Hematopoietic multipotent progenitor cell treated with erythropoietin and hydrocortisone succinate and interleukin-3 and kit ligand, for 15 days (in vitro differentiated cells): ENCODE measurements around the gene C1orf56.

Source experiments
- DNase-seq: peaks from one replicate; pipeline ENCODE4 v3.0.0-alpha.2; 2015; ENCODE audit warnings: low spot score

Gene C1orf56

DNA sequence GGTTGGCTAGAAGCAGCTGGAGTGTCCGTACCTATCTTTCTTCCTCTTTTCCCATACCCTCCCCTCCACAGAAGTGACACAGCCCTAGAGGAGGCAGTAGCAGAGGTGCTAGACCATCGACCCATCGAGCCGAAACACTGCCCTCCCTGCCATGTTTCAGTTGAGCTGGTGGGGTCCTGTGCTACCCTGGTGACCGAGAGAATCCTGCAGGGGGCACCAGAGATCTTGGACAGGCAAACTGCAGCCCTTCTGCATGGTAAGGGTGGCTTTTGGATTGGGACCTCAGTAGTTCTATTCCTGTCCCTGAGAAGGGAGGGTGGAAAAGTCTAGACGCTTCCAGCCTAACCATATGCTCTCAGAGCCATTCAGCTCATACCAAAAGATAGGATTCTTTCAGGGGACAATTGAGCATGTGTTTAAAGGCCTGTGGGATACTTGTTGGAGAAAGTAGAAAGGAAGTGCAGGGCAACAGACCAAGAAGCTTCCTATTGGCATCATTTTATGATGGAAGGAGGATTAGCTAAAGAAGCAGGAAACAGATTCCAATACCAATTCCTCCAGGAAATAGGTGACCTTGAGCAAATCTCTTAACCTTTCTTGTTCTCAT is 22.9 kb upstream of the C1orf56 start:
- DNase-seq: peak; percentile 78

DNA sequence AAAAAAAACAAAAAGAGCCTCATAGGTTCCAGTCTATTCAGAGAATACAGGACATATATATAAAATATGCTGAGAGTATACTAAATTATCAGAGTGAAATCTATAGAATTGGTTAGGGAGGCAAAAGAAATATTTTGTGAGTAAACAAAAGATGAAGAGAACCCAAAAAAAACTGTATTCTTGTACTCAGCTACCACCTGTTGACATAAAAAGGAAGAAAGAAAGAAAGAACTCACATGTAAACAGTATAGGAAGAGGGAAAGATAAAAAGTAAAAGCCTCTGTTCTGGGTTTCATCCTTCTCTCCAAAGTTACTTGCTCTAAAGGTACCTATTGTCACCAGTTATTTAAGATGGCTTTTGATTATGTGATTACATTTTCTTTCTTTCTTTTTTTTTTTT is 21.1 kb upstream of the C1orf56 start:
- no peak for DNase-seq

DNA sequence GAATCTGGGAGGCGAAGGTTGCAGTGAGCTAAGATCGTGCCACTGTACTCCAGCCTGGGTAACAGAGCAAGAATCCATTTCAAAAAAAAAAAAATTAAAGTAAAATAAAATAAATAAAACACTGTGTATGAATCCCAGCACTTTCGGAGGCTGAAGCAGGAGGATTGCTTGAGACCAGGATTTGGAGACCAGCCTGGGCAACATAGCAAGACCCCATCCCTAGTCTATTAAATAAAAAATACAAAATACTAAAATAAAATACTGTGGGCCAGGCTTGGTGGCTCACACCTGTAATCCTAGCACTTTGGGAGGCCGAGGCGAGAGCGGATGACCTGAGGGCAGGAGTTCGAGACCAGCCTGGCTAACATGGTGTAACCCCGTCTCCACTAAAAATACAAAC is 15.4 kb upstream of the C1orf56 start:
- no peak for DNase-seq

DNA sequence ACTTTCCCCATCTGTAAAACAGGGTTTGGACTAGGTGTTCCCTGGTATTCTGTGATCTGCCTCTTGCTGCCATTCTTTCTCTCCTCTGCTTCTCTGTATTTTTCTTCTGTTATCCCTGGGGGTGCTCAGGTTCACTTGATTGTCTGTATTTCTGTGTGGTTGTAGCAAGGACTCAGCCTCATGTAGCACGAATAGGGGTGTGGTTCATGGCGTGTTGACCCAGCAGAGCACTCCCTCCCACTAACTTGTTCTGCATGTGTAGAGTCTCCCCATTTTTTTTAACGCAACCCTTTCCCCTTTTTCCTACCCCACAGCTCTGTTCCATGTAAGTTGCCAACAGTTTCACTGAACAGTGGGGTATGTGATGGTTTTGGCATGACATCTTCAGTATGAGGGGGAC is 12.4 kb upstream of the C1orf56 start:
- no peak for DNase-seq

DNA sequence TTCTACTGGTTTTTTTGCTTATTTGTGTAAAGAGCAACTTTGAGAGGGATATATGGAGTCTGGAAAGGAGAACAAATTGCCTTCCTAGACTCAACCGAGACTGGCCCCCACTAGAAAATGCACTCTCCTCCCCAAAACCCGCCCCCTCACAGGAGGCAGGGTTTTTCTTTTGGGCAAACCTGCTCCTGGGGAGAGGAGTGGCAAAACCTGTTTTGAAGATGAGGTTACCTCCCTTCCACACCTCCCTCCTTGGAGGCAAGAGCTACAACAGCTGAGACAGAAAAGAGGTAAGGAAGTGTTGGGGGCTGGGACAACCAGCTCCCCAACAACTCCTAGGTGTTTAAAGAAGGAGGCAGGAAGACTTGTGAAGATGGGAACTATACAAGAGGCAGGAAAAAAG is 11.2 kb upstream of the C1orf56 start, which contains the start of gene BNIPL:
BNIPL (plus strand) TSS at position 231 of the 400 bp plus-strand sequence; CDS start at position 371, 140 bp downstream.
- no peak for DNase-seq

DNA sequence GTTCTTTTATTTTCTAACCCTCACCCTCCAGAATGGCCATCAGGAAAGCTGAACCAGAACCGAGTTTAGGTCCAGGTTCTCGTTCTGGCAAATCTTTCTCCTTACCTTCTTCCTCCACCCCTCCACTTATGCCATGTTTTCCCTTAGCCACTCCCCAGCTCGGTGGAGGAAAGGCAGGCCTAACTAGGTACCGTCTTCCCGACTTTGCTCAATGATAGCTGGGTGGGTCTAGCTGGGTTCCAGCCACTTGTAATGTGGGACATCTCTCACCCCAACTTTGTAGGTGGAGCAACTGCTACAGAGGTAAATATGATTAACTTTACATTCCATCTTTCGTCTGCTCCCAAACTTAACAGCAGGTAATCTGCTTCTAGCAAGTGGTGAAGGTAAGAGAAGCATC is 10.5 kb upstream of the C1orf56 start:
- no peak for DNase-seq

DNA sequence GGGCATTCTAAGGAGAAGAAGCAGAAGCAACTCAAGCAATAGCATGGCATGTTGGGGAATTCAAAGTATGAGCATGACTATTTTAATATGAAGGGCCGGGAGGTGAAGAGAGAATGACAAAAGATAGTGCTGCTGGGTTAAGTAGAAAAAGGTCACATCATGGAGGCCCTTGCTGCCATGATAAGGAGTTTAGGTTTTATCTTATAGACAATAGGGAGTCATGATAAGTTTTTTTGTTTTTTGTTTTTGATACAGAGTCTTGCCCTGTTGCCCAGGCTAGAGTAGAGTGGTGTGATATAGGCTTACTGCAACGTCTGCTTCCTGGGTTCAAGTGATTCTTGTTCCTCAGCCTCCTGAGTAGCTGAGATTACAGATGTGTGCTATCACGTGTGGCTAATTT is 8.0 kb upstream of the C1orf56 start:
- DNase-seq: no peak

DNA sequence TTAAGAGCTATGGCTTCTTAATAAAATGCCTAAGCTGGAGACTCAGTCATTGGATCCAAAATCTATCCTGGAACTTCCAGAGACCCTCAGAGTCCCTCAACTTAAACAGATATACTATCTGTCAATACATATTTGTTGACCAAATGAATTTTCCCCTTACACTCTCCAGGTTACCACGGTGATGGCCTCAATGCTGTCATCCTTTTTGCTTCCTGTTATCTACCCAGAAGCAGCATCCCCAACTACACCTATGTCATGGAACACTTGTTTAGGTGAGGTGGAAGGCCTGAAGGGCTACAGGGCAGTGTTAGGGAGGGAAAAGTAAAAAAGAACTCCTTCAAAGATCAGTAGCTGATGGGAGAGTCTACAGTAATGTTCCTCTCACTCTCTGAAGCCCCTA is 4.4 kb upstream of the C1orf56 start:
- DNase-seq: no peak

DNA sequence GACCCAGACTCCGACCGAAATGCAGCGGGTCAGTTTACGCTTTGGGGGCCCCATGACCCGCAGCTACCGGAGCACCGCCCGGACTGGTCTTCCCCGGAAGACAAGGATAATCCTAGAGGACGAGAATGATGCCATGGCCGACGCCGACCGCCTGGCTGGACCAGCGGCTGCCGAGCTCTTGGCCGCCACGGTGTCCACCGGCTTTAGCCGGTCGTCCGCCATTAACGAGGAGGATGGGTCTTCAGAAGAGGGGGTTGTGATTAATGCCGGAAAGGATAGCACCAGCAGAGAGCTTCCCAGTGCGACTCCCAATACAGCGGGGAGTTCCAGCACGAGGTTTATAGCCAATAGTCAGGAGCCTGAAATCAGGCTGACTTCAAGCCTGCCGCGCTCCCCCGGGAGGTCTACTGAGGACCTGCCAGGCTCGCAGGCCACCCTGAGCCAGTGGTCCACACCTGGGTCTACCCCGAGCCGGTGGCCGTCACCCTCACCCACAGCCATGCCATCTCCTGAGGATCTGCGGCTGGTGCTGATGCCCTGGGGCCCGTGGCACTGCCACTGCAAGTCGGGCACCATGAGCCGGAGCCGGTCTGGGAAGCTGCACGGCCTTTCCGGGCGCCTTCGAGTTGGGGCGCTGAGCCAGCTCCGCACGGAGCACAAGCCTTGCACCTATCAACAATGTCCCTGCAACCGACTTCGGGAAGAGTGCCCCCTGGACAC is 534 bp downstream of the C1orf56 start:
- DNase-seq: peak; percentile 55

DNA sequence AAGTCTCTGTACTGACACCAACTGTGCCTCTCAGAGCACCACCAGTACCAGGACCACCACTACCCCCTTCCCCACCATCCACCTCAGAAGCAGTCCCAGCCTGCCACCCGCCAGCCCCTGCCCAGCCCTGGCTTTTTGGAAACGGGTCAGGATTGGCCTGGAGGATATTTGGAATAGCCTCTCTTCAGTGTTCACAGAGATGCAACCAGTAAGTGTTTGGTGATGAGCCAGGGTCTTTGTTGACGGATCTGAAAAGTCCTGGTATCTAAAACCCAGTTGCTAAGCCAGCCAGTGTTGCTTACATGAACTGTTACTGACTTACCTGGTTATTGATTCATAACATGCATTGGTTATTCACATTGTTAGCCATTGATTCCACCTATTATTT is 1.1 kb downstream of the C1orf56 start:
- DNase-seq: no peak

DNA sequence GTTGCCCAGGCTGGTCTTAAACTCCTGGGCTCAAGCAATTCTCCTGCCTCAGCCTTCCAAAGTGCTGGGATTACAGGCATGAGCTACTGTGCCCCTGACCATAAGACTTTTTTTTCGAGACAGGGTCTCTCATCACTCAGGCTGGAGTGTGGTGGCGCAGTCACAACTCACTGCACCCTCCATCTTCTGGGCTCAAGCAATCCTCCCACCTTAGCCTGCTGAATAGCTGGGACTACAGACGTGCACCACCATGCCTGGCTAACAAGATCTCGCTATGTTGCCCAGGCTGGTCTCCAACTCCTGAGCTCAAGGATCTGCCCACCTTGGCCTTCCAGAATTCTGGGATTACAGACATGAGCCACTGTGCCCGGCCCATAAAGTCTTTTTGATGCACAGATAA is 1.9 kb downstream of the C1orf56 start:
- no peak for DNase-seq

DNA sequence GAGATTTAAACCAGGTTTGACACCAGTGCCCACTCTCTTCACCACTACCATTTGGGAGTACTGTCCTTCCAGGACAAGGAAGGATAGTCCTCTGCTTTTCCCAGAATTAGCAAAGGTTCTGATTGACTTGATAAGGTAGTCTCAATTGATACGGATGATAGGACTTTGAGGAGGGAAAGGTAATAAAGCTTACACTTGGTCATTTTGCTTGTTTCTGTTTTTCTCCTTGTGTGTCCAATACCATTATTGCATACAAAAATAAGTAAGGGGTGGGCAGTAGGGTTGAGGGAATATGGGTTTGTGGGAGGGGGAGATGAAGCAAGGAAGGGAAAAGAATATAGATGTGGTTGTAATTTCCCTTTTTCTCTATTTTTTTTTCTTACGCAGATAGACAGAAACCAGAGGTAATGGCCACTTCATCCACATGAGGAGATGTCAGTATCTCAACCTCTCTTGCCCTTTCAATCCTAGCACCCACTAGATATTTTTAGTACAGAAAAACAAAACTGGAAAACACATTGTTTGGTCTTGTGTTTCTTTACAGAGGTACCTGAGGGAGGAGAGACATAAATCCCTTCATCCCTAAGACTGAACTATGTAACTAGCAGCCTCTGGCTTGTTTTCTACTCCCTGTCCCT is 2.6 kb downstream of the C1orf56 start:
- no peak for DNase-seq

DNA sequence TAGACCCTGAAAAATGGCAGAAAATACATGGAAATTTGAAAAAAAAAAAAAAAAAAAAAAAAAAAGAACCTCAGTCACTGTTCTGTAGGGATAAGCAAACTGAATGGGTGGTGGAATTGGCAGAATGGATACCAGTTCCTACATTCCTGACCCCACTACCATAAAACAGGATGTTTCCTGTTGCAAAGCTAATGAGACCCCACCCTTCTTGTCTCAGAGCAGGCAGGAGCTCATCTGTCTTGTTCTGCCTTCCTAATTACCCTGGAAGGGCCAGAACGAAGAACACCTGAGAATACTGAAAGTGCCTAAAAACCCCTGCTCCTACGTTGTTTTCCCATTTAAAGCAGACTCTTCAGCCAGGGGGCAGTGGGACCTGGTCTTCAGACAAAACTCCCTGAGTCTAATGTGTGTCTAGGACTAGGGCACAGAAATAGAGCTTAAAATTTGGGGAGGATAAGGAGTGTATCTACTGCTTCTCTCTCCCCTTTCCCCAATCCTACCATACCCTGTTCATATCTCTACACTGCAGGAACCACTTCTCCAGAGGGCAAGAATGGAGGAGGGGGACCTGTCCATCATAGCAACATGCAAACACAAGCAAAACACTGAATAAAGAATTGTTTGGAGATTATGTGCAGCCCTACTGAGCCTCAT is 3.9 kb downstream of the C1orf56 start:
- no peak for DNase-seq

DNA sequence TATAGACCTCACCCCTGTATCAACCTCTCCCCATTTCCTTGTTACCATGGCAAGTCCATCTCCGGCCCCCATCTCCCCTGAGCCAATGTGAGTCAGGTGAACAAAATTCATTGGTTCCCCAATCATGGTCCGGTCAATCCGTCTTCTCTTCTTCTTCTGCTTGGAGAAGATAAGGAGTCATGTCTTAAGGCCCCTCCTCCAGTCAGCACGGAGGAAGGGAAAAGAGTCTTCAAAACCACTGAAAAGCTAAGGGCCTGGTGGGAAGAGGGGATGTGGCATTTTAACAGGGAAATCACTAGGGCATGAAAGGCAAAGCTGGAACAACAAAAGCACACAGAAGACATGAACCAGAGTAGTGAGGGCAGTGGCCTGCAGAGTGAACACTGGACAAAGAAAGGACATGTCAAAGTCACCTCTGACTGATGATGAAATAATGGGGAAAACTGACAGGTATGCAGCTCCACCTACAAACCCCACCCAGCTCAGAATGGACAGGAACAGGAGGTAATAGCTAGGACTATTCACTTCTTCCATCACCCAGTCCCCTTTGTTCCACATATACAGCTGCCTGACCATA is 7.5 kb downstream of the C1orf56 start:
- no peak for DNase-seq

DNA sequence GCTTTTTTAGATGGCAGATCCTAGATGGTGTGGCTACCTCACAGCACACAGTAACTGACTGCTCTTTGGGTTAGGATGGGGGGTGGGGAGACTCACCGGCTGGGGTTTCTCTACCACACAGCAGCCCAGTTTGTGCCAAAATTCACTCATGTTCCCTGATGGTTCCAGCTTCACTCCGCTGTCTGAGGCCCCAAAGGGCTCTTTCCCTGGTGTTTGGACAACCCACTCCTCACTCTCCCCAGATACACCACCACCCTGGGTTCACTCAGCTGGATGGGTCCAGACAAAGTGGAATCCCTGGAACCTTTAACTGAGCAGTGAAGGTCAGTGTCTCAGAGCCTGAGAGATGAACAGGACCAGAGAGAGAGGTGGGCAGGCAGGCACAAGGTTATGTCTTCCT is 8.0 kb downstream of the C1orf56 start:
- DNase-seq: no peak

DNA sequence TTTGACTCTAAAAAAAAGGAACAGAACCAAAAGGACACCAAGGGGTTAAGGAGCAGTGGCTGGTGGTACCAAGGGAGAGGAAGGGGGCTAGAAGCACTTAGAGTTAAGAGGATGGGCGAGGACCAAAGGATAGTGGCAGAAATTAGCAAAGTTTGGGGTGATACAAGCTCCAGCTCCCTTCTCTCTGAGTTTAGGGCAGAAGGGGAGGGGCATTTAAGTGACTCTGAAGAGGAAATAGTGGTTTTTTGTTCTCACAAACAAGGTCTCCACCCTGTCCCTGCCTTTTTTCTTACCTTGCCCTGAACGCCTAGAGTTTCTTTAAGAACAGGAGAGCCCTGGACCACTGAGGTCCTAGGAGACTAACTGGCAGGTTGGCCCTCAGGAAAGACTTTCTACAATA is 8.6 kb downstream of the C1orf56 start:
- no peak for DNase-seq

DNA sequence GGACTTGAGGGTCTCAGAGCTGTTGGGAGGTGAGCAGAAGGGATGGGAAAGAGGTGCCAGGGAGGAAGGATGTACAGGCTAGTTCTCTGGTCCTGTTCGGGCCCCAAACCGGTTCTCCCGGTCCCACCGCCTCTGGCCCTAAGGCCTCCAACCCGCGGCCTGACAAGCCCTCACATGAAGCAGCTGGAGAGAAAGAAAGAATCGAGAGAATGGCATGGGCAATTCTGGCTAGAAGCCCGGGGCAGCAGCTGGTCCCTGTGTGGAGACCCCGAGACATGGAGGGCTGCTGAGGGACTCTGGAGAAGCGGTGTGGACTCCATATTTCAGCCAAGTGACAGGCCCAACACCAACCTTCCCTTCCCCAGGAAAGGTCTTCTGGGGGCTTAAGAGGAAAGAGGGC is 11.1 kb downstream of the C1orf56 start:
- DNase-seq: peak; percentile 12

DNA sequence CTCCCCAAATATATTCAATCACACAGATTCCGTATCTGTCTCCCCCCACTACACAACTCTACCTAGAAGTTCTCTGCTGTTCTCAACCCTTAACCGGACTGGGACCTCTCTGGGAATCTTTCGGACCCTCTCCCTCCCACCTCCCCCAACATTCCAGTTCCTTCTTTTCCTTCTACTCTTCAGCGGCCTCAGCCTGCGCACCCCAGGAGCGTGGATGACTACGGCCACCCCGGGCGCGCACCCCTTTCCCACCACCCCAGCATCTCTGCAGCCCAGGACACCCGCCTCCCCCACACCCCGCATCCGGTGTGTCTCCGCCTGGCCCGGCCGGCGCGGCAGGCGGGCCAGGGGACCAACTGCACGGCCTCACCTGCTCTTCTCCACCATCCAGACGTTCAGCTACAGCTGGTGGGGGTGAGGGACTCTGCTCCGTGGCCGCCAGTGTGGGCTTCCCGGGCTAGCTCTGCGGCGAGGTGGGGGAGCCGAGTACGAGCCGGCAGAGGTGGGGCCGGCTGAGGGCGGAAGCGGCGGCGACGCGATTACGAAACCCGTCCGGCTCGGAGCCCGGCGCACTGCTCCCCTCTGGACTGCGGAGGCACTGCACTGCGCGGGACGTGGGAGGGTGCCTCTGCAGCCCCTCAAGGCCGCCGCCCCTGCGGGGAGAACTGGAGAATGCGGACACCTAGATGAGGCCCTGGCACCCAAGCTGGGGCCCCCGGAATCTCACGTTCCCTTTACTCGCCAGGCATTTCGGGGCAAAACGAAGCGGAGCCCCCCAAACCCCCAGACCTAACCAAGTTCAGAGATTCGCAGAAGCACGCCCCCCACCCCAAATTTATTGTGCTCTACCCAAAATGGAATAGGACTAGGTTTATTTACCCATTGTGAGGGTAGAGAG is 11.8 kb downstream of the C1orf56 start, which contains the start of gene CDC42SE1:
CDC42SE1 (minus strand) TSS at position 514 of the 898 bp plus-strand sequence. CDS start 3,892 bp downstream, outside the sequence.
- peak; percentile 82 for DNase-seq

DNA sequence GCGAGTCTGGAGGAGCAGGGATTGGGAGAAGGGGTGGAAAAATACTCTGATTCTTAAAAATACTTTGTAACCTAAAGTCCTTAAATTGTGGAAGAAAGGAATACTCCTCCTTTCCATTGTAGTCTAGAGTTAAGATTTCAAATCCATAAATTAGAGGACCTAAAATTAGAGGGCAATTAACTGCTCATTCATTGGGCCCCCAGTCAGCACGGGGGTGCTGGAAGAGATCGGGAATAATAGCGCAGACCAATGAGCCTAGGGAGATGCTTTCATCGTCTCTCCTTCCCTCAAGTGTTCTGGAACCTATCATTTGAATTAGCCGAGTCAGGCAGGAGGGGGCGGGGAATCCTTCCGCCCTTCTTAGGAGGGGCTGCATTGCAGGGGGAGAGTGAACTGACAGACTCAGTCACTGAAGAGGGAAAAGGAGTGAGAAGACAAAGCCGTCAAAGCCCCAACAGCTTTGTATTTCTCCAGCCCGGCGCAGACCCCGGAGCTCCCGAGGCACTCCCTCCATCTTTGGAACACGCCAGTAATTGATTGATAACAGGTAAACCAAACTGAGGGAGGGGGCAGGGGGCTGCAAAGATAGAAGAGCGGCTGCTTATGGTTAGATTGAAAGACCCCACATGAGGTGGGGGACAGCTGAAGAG is 12.6 kb downstream of the C1orf56 start, which contains the start of gene MLLT11:
MLLT11 (plus strand) TSS at position 391 of the 650 bp plus-strand sequence. CDS start 6,828 bp downstream, outside the sequence.
- no peak for DNase-seq

DNA sequence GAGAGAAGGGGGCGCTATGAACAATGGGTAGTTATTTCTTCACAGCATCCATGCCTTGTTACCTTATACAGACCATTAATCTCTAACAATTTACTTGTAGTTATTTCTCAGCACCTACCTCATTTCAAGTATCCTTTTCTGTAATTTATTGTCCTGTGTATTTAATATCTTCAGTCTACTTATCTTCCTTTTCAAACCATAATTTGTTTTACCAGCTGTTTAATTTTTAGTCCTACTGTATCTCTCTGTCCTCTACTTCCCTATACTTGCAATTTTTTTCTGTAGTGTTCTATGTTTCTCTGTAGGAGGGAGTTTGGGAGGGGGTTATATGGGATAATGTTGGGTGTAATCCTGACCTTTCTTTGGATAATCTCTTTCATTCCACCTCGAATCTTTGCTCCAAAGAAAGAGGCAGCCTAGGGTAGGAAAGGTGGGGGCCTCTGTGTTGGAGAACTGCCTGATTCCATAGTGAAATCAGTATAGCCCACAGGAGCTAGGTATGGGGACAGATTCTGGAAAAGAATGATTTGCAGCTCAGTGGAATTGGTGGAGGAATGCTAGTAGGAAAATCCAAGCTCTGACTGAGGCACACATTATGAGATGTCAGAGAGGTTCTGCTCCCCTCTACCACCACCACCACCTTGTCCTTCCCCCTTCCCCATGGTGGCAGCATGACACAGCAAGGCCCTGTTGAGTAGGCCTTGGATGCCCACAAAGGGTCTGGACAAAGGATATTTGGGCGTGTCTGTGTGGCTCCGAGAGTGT is 13.3 kb downstream of the C1orf56 start:
- DNase-seq: no peak
